IPS-15b (cell line): ENCODE data around the gene CAMK1D.

Experiments used
- H3K27me3 ChIP-seq: one replicate; pipeline ENCODE4 v1.6.1; 2013; ENCODE audit warnings: low read length; ENCODE audit not compliant: control insufficient read depth, insufficient read depth
- H3K36me3 ChIP-seq: one replicate; pipeline ENCODE4 v1.6.1; 2013; ENCODE audit warnings: low read length; ENCODE audit not compliant: control insufficient read depth, insufficient read depth
- H3K4me1 ChIP-seq: one replicate; pipeline ENCODE4 v1.6.1; 2013; ENCODE audit warnings: mild to moderate bottlenecking, low read length; ENCODE audit not compliant: control insufficient read depth, insufficient read depth
- H3K4me3 ChIP-seq: one replicate; pipeline ENCODE4 v1.5.1; 2013; ENCODE audit warnings: low read depth, low read length
- H3K9ac ChIP-seq: one replicate; pipeline ENCODE4 v1.6.1; 2013; ENCODE audit warnings: low read depth, mild to moderate bottlenecking, low read length
- H3K9me3 ChIP-seq: one replicate; pipeline ENCODE4 v1.6.1; 2013; ENCODE audit warnings: mild to moderate bottlenecking, low read length; ENCODE audit not compliant: control insufficient read depth, insufficient read depth

CAMK1D gene

GRCh38 chr10:12396093-12396492 lies 46.7 kb downstream of the CAMK1D start:
- Histone ChIP-seq H3K27me3 (no peaks in the 10 kb centered on the region), H3K36me3 (no peaks in the 10 kb centered on the region), H3K4me1 (no peaks in the 10 kb centered on the region), H3K9me3 (no peaks in the 10 kb centered on the region), H3K4me3 (no peak overlapping the region), H3K9ac (no peak overlapping the region)

GRCh38 chr10:12396567-12396966 lies 47.2 kb downstream of the CAMK1D start:
- no peaks in the 10 kb centered on the region for H3K9me3 ChIP-seq
- H3K36me3 ChIP-seq: no peaks in the 10 kb centered on the region
- H3K9ac ChIP-seq: peak overlapping the region; percentile 29
- no peaks in the 10 kb centered on the region for H3K27me3 ChIP-seq
- no peaks in the 10 kb centered on the region for H3K4me1 ChIP-seq
- no peak overlapping the region for H3K4me3 ChIP-seq

GRCh38 chr10:12397147-12397896 lies 48.0 kb downstream of the CAMK1D start:
- no peaks in the 10 kb centered on the region for H3K36me3 ChIP-seq
- H3K9me3 ChIP-seq: no peaks in the 10 kb centered on the region
- no peaks in the 10 kb centered on the region for H3K27me3 ChIP-seq
- H3K9ac ChIP-seq: no peak overlapping the region
- no peak overlapping the region for H3K4me3 ChIP-seq
- H3K4me1 ChIP-seq: no peaks in the 10 kb centered on the region

- no peaks in the 10 kb centered on the region for H3K9me3 ChIP-seq
- H3K4me1 ChIP-seq: no peaks in the 10 kb centered on the region
- no peaks in the 10 kb centered on the region for H3K27me3 ChIP-seq
- H3K4me3 ChIP-seq: no peak overlapping the region
- H3K9ac ChIP-seq: no peak overlapping the region
- no peaks in the 10 kb centered on the region for H3K36me3 ChIP-seq
Observed at GRCh38 chr10:12397941-12398340, 48.6 kb downstream of the CAMK1D start.

GRCh38 chr10:12400266-12400931 lies 51.1 kb downstream of the CAMK1D start:
- Histone ChIP-seq H3K36me3 (no peaks in the 10 kb centered on the region), H3K4me3 (no peak overlapping the region), H3K9ac (no peak overlapping the region), H3K9me3 (no peaks in the 10 kb centered on the region), H3K27me3 (no peaks in the 10 kb centered on the region), H3K4me1 (no peaks in the 10 kb centered on the region)

- no peaks in the 10 kb centered on the region for H3K27me3 ChIP-seq
- no peak overlapping the region for H3K9ac ChIP-seq
- no peak overlapping the region for H3K4me3 ChIP-seq
- H3K9me3 ChIP-seq: no peaks in the 10 kb centered on the region
- no peaks in the 10 kb centered on the region for H3K4me1 ChIP-seq
- no peaks in the 10 kb centered on the region for H3K36me3 ChIP-seq
Observed at GRCh38 chr10:12401466-12401865, 52.1 kb downstream of the CAMK1D start.

- Histone ChIP-seq H3K27me3 (no peaks in the 10 kb centered on the region), H3K9me3 (no peaks in the 10 kb centered on the region), H3K4me1 (peaks cover 2% of the 10 kb centered on the region), H3K9ac (no peak overlapping the region), H3K36me3 (peaks cover 2% of the 10 kb centered on the region), H3K4me3 (no peak overlapping the region)
Observed at GRCh38 chr10:12403119-12403518, 53.8 kb downstream of the CAMK1D start.

GRCh38 chr10:12405342-12406320 lies 56.3 kb downstream of the CAMK1D start:
- H3K9ac ChIP-seq: no peak overlapping the region
- no peaks in the 10 kb centered on the region for H3K27me3 ChIP-seq
- peaks cover 2% of the 10 kb centered on the region for H3K4me1 ChIP-seq
- no peak overlapping the region for H3K4me3 ChIP-seq
- no peaks in the 10 kb centered on the region for H3K9me3 ChIP-seq
- H3K36me3 ChIP-seq: peaks cover 2% of the 10 kb centered on the region

- H3K4me3 ChIP-seq: no peak overlapping the region
- no peaks in the 10 kb centered on the region for H3K27me3 ChIP-seq
- H3K4me1 ChIP-seq: peaks cover 2% of the 10 kb centered on the region
- no peaks in the 10 kb centered on the region for H3K9me3 ChIP-seq
- peaks cover 2% of the 10 kb centered on the region for H3K36me3 ChIP-seq
- H3K9ac ChIP-seq: no peak overlapping the region
Observed at GRCh38 chr10:12406764-12407400, 57.5 kb downstream of the CAMK1D start.

GRCh38 chr10:12408472-12408871 lies 59.1 kb downstream of the CAMK1D start:
- Histone ChIP-seq H3K36me3 (peaks cover 2% of the 10 kb centered on the region), H3K27me3 (no peaks in the 10 kb centered on the region), H3K4me1 (peaks cover 2% of the 10 kb centered on the region), H3K9me3 (no peaks in the 10 kb centered on the region), H3K4me3 (no peak overlapping the region), H3K9ac (no peak overlapping the region)

GRCh38 chr10:12409161-12409560 lies 59.8 kb downstream of the CAMK1D start:
- H3K4me3 ChIP-seq: no peak overlapping the region
- H3K4me1 ChIP-seq: peaks cover 2% of the 10 kb centered on the region
- H3K9me3 ChIP-seq: no peaks in the 10 kb centered on the region
- no peak overlapping the region for H3K9ac ChIP-seq
- peaks cover 2% of the 10 kb centered on the region for H3K36me3 ChIP-seq
- no peaks in the 10 kb centered on the region for H3K27me3 ChIP-seq
